H9 (cell line): ENCODE measurements around the gene SP110. TPM values are rescaled to one million over a fixed set of nuclear protein-coding genes. Genes with fewer than 3 reads are reported as not detected.

ENCODE experiments used
- DNase-seq: peaks from one replicate; pipeline ENCODE4 v3.0.0-alpha.2; 2017
- H2AFZ ChIP-seq: one replicate; pipeline ENCODE4 v1.6.1; 2013; ENCODE audit warnings: mild to moderate bottlenecking, low read length, control low read depth, moderate library complexity
- H2AK5ac ChIP-seq: 2 replicates; pipeline ENCODE4 v1.6.1; 2013; ENCODE audit warnings: low read length, control low read depth, mixed read lengths; ENCODE audit not compliant: insufficient read length
- H2BK120ac ChIP-seq: one replicate; pipeline ENCODE4 v1.6.1; 2013; ENCODE audit warnings: low read depth, mild to moderate bottlenecking, low read length, control low read depth, inconsistent platforms; ENCODE audit not compliant: poor library complexity, severe bottlenecking
- H2BK12ac ChIP-seq: 2 replicates; pipeline ENCODE4 v1.6.1; 2013; ENCODE audit warnings: low read length, control low read depth, mixed read lengths, low read depth; ENCODE audit not compliant: insufficient read length
- H2BK15ac ChIP-seq: 2 replicates; pipeline ENCODE4 v1.6.1; 2013; ENCODE audit warnings: low read depth, low read length, control low read depth
- H2BK20ac ChIP-seq: one replicate; pipeline ENCODE4 v1.6.1; 2013; ENCODE audit warnings: low read depth, mild to moderate bottlenecking, low read length, control low read depth, inconsistent platforms; ENCODE audit not compliant: poor library complexity, severe bottlenecking
- H2BK5ac ChIP-seq: 2 replicates; pipeline ENCODE4 v1.6.1; 2013; ENCODE audit warnings: low read length, control low read depth, mixed read lengths; ENCODE audit not compliant: insufficient read length
- H3K14ac ChIP-seq: 2 replicates; pipeline ENCODE4 v1.6.1; 2013; ENCODE audit warnings: low read length, control low read depth; ENCODE audit not compliant: insufficient read depth
- H3K18ac ChIP-seq: 2 replicates; pipeline ENCODE4 v1.6.1; 2013; ENCODE audit warnings: low read depth, mild to moderate bottlenecking, mixed read lengths, low read length, control low read depth; ENCODE audit not compliant: insufficient read length
- H3K23ac ChIP-seq: 2 replicates; pipeline ENCODE4 v1.6.1; 2013; ENCODE audit warnings: low read length, control low read depth, mixed read lengths, low read depth; ENCODE audit not compliant: insufficient read length
- H3K23me2 ChIP-seq: 2 replicates; pipeline ENCODE4 v1.6.1; 2013; ENCODE audit warnings: low read depth, mild to moderate bottlenecking, mixed read lengths, low read length, control low read depth; ENCODE audit not compliant: insufficient read length, poor library complexity, severe bottlenecking
- H3K27ac ChIP-seq: 2 replicates; pipeline ENCODE4 v1.5.1; 2013; ENCODE audit warnings: low read length, control low read depth, mixed read lengths, low read depth; ENCODE audit not compliant: insufficient read length
- H3K27me3 ChIP-seq: 2 replicates; pipeline ENCODE4 v1.6.1; 2013; ENCODE audit warnings: low read length, control low read depth, inconsistent platforms; ENCODE audit not compliant: insufficient read depth
- H3K4ac ChIP-seq: 2 replicates; pipeline ENCODE4 v1.6.1; 2013; ENCODE audit warnings: low read depth, mild to moderate bottlenecking, control low read depth, inconsistent platforms, low read length, moderate library complexity
- H3K4me1 ChIP-seq: 2 replicates; pipeline ENCODE4 v1.6.1; 2013; ENCODE audit warnings: low read length, control low read depth, inconsistent platforms; ENCODE audit not compliant: insufficient read depth
- H3K4me2 ChIP-seq: 2 replicates; pipeline ENCODE4 v1.6.1; 2013; ENCODE audit warnings: low read length, control low read depth, mixed read lengths; ENCODE audit not compliant: insufficient read length, insufficient read depth
- H3K56ac ChIP-seq: 2 replicates; pipeline ENCODE4 v1.6.1; 2013; ENCODE audit warnings: low read depth, mild to moderate bottlenecking, mixed read lengths, low read length, control low read depth; ENCODE audit not compliant: insufficient read length
- H3K79me1 ChIP-seq: 2 replicates; pipeline ENCODE4 v1.6.1; 2013; ENCODE audit warnings: low read depth, mild to moderate bottlenecking, moderate library complexity, low read length, control low read depth, inconsistent platforms; ENCODE audit not compliant: insufficient read depth, poor library complexity, severe bottlenecking
- H3K79me2 ChIP-seq: 2 replicates; pipeline ENCODE4 v1.6.1; 2013; ENCODE audit warnings: low read length, control low read depth, inconsistent platforms; ENCODE audit not compliant: insufficient read depth
- H3K9ac ChIP-seq: 2 replicates; pipeline ENCODE4 v1.6.1; 2013; ENCODE audit warnings: low read length, control low read depth, mixed read lengths; ENCODE audit not compliant: insufficient read length; ENCODE audit errors: extremely low read depth
- H3K9me3 ChIP-seq: one replicate; pipeline ENCODE4 v1.6.1; 2013; ENCODE audit warnings: low read depth, low read length, inconsistent platforms; ENCODE audit not compliant: control insufficient read depth
- H3T11ph ChIP-seq: one replicate; pipeline ENCODE4 v1.6.1; 2013; ENCODE audit warnings: mild to moderate bottlenecking, low read length, control low read depth, inconsistent platforms
- H4K20me1 ChIP-seq: one replicate; pipeline ENCODE4 v1.6.1; 2013; ENCODE audit not compliant: control insufficient read depth, insufficient read length, insufficient read depth
- H4K5ac ChIP-seq: 2 replicates; pipeline ENCODE4 v1.6.1; 2013; ENCODE audit warnings: low read depth, mild to moderate bottlenecking, mixed read lengths, low read length, control low read depth; ENCODE audit not compliant: insufficient read length
- H4K8ac ChIP-seq: replicated peaks from 2 replicates; pipeline ENCODE4 v1.6.1; 2013; ENCODE audit warnings: low read length, control low read depth, mixed read lengths, low read depth; ENCODE audit not compliant: insufficient read length
- H4K91ac ChIP-seq: 2 replicates; pipeline ENCODE4 v1.6.1; 2013; ENCODE audit warnings: low read depth, mild to moderate bottlenecking, moderate library complexity, mixed read lengths, low read length, control low read depth; ENCODE audit not compliant: insufficient read length
- H3K27ac Mint-ChIP-seq, 3 experiments: 2 replicates in 2 of 3; 3 replicates in 1 of 3; pipeline ENCODE4 v1.8.0; 2020 to 2021; ENCODE audit warnings: mixed read lengths in 3 of 3, mild to moderate bottlenecking in 1 of 3, moderate library complexity in 1 of 3
- H3K27me3 Mint-ChIP-seq: 2 replicates; pipeline ENCODE4 v1.8.0; 2021; ENCODE audit warnings: low read depth, mild to moderate bottlenecking, moderate library complexity, mixed read lengths
- H3K36me3 Mint-ChIP-seq, 3 experiments: 2 replicates in 2 of 3; 3 replicates in 1 of 3; pipeline ENCODE4 v1.8.0; 2020 to 2021; ENCODE audit warnings: low read depth in 3 of 3, mixed read lengths in 3 of 3; ENCODE audit not compliant: insufficient read depth in 1 of 3
- H3K4me1 Mint-ChIP-seq, 2 experiments: 2 replicates each; pipeline ENCODE4 v1.8.0; 2020; ENCODE audit warnings: mixed read lengths in 2 of 2
- H3K4me3 Mint-ChIP-seq, 2 experiments: 2 replicates in 1 of 2; 3 replicates in 1 of 2; pipeline ENCODE4 v1.8.0; 2020 to 2021; ENCODE audit warnings: mild to moderate bottlenecking in 2 of 2, mixed read lengths in 2 of 2, moderate library complexity in 1 of 2
- H3K9me3 Mint-ChIP-seq, 2 experiments: 2 replicates in 1 of 2; 3 replicates in 1 of 2; pipeline ENCODE4 v1.8.0; 2020; ENCODE audit warnings: mild to moderate bottlenecking in 2 of 2, mixed read lengths in 2 of 2, moderate library complexity in 1 of 2
- CTCF ChIP-seq: fragments of 200-600 bp; sonication (generic); conservative IDR thresholded peaks from 3 replicates; pipeline ENCODE4 v1.8.0; 2021; ENCODE audit warnings: antibody characterized with exemption, mild to moderate bottlenecking
- WGBS: extraction: QIAGEN DNeasy Blood & Tissue Kit; methylation state at CpG from one replicate; pipeline ENCODE4 v1.1.7; 2013; ENCODE audit warnings: missing lambda C conversion rate, low lambda C conversion rate, mixed read lengths; ENCODE audit not compliant: insufficient read length; ENCODE audit errors: extremely low coverage; 5-methylcytosine and 5-hydroxymethylcytosine counted together
- total RNA-seq: library from RNA; stranded (reverse); gene quantifications from 2 replicates; pipeline ENCODE4 v1.2.1, GENCODE V29; 2021

SP110 gene
- total RNA-seq, 1 experiment from 2014 or later: 3.7 TPM

- H3K4ac ChIP-seq: no peak overlapping the region
- H4K91ac ChIP-seq: no peak overlapping the region
- no peaks in the 10 kb centered on the region for H3K79me1 ChIP-seq
- no peaks in the 10 kb centered on the region for H3K27me3 ChIP-seq
- no peak overlapping the region for H2BK12ac ChIP-seq
- no peak overlapping the region for H3K4me2 ChIP-seq
- H3K56ac ChIP-seq: no peak overlapping the region
- H3K23me2 ChIP-seq: no peaks in the 10 kb centered on the region
- no peak overlapping the region for H2BK15ac ChIP-seq
- H3K27ac Mint-ChIP-seq: no peak overlapping the region
- no peak for DNase-seq
- no peak overlapping the region for H3K18ac ChIP-seq
- no peak overlapping the region for H2BK120ac ChIP-seq
- H4K5ac ChIP-seq: no peak overlapping the region
- H3K79me2 ChIP-seq: no peaks in the 10 kb centered on the region
- no peaks in the 10 kb centered on the region; a peak in 2 of 5 replicates for H3K9me3 Mint-ChIP-seq
- H3K4me1 ChIP-seq: no peaks in the 10 kb centered on the region
- no peak overlapping the region for H2AK5ac ChIP-seq
- no peaks in the 10 kb centered on the region; a peak in 2 of 7 replicates for H3K36me3 Mint-ChIP-seq
- no peak overlapping the region for H3K9ac ChIP-seq
- no peak overlapping the region for H3K23ac ChIP-seq
- no peak overlapping the region for H2BK5ac ChIP-seq
- no peak overlapping the region for H3K14ac ChIP-seq
- H3T11ph ChIP-seq: no peak overlapping the region
- no peaks in the 10 kb centered on the region for H3K9me3 ChIP-seq
- H3K27ac ChIP-seq: no peak overlapping the region
- no peaks in the 10 kb centered on the region for H3K4me1 Mint-ChIP-seq
- H3K27me3 Mint-ChIP-seq: no peaks in the 10 kb centered on the region; the same call in 1 of the 2 replicates
- no peak overlapping the region for H2BK20ac ChIP-seq
- no peak overlapping the region for H4K8ac ChIP-seq
- TF ChIP-seq CTCF: no peak
- no peak overlapping the region for H3K4me3 Mint-ChIP-seq
- H2AFZ ChIP-seq: no peak overlapping the region
- H4K20me1 ChIP-seq: no peaks in the 10 kb centered on the region
- WGBS: no CpG with 5 or more reads among the region's 7 CpGs
These were observed 91.0 kb downstream of the SP110 start for GRCh38 chr2:230128623-230129342.
